K562 (cell line): ENCODE results near the gene HMGN1. TPM values are rescaled to one million over a fixed set of nuclear protein-coding genes. Genes with fewer than 3 reads are reported as not detected.

ENCODE experiments used
- CXXC5 ChIP-seq: fragments of 250-450 bp; sonication (Bioruptor Pico); IDR thresholded peaks from 2 replicates; pipeline ENCODE4 v1.8.0; 2022; ENCODE audit warnings: inconsistent platforms, mild to moderate bottlenecking, moderate library complexity
- HDAC2 ChIP-seq: fragments of 450-650 bp; IDR thresholded peaks from 2 replicates; pipeline ENCODE4 v1.6.1; 2016; ENCODE audit warnings: mild to moderate bottlenecking
- HMG20B ChIP-seq: fragments of 250-450 bp; sonication (Bioruptor Pico); IDR thresholded peaks from 2 replicates; pipeline ENCODE4 v1.5.0; 2021; ENCODE audit warnings: mild to moderate bottlenecking
- LARP7 ChIP-seq: fragments of 450-650 bp; IDR thresholded peaks from 2 replicates; pipeline ENCODE4 v1.6.1; 2016
- POLR2G ChIP-seq: fragments of 200-400 bp; formaldehyde crosslinking; IDR thresholded peaks from 2 replicates; pipeline ENCODE4 v1.6.1; 2017; ENCODE audit warnings: low read depth, mild to moderate bottlenecking, antibody characterized with exemption, low read length, moderate library complexity
- RNF2 ChIP-seq: sonication (generic); IDR thresholded peaks from 2 replicates; pipeline ENCODE4 v1.6.1; 2016
- SUPT5H ChIP-seq: fragments of 450-650 bp; IDR thresholded peaks from 2 replicates; pipeline ENCODE4 v1.6.1; 2016
- TCF3 ChIP-seq: sonication (generic); formaldehyde crosslinking; IDR thresholded peaks from 2 replicates; pipeline ENCODE4 v1.4.0; 2020; ENCODE audit warnings: mild to moderate bottlenecking, missing genetic modification reagents
- TGIF2 ChIP-seq: sonication (generic); formaldehyde crosslinking; IDR thresholded peaks from 2 replicates; pipeline ENCODE4 v1.8.1; 2022; ENCODE audit warnings: mild to moderate bottlenecking, missing genetic modification reagents, moderate library complexity
- ZBED1 ChIP-seq: IDR thresholded peaks from 2 replicates; pipeline ENCODE4 v1.6.1; 2014
- ZNF589 ChIP-seq: fragments of 200-800 bp; sonication (Bioruptor generic); IDR thresholded peaks from 2 replicates; pipeline ENCODE4 v1.6.1; 2016; ENCODE audit warnings: low read depth, missing genetic modification characterization, missing compliant biosample characterization
- polyA plus RNA-seq, 8 experiments: library from polyadenylated mRNA; depleted of rRNA in 4 of 8; stranded (reverse) in 5 of 8; unstranded in 3 of 8; fragments of >200 nt; fragmentation: Nextera tagmentation in 2 of 8; fragmentation: Illumina TruSeq in 1 of 8; extraction: Ambion mirVana in 2 of 8; extraction: Trizol in 1 of 8; gene quantifications; 2 replicates each; pipeline versions ENCODE4 v1.2.1 to v1.2.3, GENCODE V29; 2011 to 2014; ENCODE audit warnings: inconsistent platforms in 1 of 8, missing spikeins in 1 of 8
- total RNA-seq, 7 experiments: library from RNA; depleted of rRNA in 6 of 7; stranded (reverse); fragments of >200 nt in 6 of 7; fragmentation: Illumina TruSeq in 2 of 7; extraction: Trizol in 2 of 7; gene quantifications; 2 replicates each; pipeline versions ENCODE4 v1.2.1 to v1.2.3, GENCODE V29; 2011 to 2021; ENCODE audit warnings: low replicate concordance in 1 of 7
- TF ChIP-seq, protein P1 (sequence below): fragments of 150-350 bp; conservative IDR thresholded peaks from 2 replicates; pipeline ENCODE4 v1.6.1; 2014; ENCODE audit warnings: low read length
- TF ChIP-seq, protein P2 (sequence below): sonication (generic); IDR thresholded peaks from 2 replicates; pipeline ENCODE4 v1.6.1; 2016
- TF ChIP-seq, protein P3 (sequence below): fragments of 250-450 bp; sonication (Bioruptor Pico); IDR thresholded peaks from 2 replicates; pipeline ENCODE4 v1.8.0; 2022; ENCODE audit warnings: inconsistent platforms
- TF ChIP-seq, protein P4 (sequence below), 2 experiments: fragments of 450-650 bp; IDR thresholded peaks; 2 replicates each; pipeline ENCODE4 v1.6.1; 2018; ENCODE audit warnings: mild to moderate bottlenecking in 2 of 2, low read depth in 1 of 2; ENCODE audit not compliant: partially characterized antibody in 2 of 2

HMGN1 gene
- total and polyA plus RNA-seq, 9 of the 15 experiments (the other 6 are each of a cell fraction or from before 2014, with no cell fraction given), result 124 to 626 (median 498) TPM

DNA sequence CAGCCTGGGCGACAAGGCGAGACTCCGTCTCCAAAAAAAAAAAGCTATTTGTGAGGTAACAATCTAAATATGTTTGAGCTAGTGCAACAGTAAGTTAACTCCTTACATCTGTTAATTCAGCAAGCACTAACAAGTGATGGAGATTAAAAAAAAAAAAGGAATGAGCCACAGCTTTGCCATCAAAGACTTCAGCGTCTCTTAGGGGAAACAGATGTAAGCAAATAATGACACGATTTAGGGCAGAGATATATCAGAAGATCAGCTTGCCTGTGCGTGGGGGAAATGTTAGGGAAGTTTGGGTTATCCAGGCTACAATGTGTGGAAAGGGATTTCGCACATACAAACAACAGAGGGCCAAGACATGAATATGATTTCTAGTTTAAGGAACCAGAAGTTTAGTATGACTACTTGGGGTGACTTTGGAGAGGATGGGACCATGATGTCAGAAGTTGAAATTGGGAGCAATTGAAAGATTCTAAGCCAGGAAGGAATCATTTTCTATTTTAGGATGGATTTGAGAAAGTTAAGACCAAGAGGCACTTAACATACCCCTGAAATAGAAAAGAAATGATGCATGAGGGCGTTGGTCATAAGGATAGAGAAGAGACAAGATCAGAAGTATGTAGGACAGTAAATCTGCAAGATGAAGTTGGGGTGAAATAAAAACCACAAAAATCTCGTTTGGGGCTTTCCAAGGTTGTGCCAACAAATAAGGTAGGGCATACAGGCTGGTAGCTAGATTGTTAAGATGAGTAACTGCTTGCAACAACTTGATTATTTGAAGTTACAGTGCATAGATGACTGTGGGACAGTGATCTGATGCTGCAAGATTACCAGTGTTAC, 33.1 kb downstream of the HMGN1 start (continued):
- TF ChIP-seq, protein P1, sequence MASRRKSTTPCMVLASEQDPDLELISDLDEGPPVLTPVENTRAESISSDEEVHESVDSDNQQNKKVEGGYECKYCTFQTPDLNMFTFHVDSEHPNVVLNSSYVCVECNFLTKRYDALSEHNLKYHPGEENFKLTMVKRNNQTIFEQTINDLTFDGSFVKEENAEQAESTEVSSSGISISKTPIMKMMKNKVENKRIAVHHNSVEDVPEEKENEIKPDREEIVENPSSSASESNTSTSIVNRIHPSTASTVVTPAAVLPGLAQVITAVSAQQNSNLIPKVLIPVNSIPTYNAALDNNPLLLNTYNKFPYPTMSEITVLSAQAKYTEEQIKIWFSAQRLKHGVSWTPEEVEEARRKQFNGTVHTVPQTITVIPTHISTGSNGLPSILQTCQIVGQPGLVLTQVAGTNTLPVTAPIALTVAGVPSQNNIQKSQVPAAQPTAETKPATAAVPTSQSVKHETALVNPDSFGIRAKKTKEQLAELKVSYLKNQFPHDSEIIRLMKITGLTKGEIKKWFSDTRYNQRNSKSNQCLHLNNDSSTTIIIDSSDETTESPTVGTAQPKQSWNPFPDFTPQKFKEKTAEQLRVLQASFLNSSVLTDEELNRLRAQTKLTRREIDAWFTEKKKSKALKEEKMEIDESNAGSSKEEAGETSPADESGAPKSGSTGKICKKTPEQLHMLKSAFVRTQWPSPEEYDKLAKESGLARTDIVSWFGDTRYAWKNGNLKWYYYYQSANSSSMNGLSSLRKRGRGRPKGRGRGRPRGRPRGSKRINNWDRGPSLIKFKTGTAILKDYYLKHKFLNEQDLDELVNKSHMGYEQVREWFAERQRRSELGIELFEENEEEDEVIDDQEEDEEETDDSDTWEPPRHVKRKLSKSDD, result no peak
- TF ChIP-seq, protein P2, sequence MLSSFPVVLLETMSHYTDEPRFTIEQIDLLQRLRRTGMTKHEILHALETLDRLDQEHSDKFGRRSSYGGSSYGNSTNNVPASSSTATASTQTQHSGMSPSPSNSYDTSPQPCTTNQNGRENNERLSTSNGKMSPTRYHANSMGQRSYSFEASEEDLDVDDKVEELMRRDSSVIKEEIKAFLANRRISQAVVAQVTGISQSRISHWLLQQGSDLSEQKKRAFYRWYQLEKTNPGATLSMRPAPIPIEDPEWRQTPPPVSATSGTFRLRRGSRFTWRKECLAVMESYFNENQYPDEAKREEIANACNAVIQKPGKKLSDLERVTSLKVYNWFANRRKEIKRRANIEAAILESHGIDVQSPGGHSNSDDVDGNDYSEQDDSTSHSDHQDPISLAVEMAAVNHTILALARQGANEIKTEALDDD, result 0 out of 2 replicates have a peak, but pooled peaks have one; percentile 16
- TF ChIP-seq, protein P3, sequence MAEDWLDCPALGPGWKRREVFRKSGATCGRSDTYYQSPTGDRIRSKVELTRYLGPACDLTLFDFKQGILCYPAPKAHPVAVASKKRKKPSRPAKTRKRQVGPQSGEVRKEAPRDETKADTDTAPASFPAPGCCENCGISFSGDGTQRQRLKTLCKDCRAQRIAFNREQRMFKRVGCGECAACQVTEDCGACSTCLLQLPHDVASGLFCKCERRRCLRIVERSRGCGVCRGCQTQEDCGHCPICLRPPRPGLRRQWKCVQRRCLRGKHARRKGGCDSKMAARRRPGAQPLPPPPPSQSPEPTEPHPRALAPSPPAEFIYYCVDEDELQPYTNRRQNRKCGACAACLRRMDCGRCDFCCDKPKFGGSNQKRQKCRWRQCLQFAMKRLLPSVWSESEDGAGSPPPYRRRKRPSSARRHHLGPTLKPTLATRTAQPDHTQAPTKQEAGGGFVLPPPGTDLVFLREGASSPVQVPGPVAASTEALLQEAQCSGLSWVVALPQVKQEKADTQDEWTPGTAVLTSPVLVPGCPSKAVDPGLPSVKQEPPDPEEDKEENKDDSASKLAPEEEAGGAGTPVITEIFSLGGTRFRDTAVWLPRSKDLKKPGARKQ, result 0 out of 2 replicates have a peak, but pooled peaks have one; percentile 26
- TF ChIP-seq HMG20B (CRISPR knock-in tag), result no peak
- TF ChIP-seq, protein P4, sequence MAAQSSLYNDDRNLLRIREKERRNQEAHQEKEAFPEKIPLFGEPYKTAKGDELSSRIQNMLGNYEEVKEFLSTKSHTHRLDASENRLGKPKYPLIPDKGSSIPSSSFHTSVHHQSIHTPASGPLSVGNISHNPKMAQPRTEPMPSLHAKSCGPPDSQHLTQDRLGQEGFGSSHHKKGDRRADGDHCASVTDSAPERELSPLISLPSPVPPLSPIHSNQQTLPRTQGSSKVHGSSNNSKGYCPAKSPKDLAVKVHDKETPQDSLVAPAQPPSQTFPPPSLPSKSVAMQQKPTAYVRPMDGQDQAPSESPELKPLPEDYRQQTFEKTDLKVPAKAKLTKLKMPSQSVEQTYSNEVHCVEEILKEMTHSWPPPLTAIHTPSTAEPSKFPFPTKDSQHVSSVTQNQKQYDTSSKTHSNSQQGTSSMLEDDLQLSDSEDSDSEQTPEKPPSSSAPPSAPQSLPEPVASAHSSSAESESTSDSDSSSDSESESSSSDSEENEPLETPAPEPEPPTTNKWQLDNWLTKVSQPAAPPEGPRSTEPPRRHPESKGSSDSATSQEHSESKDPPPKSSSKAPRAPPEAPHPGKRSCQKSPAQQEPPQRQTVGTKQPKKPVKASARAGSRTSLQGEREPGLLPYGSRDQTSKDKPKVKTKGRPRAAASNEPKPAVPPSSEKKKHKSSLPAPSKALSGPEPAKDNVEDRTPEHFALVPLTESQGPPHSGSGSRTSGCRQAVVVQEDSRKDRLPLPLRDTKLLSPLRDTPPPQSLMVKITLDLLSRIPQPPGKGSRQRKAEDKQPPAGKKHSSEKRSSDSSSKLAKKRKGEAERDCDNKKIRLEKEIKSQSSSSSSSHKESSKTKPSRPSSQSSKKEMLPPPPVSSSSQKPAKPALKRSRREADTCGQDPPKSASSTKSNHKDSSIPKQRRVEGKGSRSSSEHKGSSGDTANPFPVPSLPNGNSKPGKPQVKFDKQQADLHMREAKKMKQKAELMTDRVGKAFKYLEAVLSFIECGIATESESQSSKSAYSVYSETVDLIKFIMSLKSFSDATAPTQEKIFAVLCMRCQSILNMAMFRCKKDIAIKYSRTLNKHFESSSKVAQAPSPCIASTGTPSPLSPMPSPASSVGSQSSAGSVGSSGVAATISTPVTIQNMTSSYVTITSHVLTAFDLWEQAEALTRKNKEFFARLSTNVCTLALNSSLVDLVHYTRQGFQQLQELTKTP (IDR thresholded peaks at IDR 0.05; ENCODE audit: low read depth in 1 of 2, partially characterized antibody in 2 of 2), result no peak
- TF ChIP-seq ZBED1, result no peak
- TF ChIP-seq SUPT5H, result no peak
- TF ChIP-seq CXXC5 (CRISPR knock-in tag), result 0 out of 2 replicates have a peak, but pooled peaks have one; percentile 21
- no peak for TF ChIP-seq LARP7
- TF ChIP-seq HDAC2, result 0 out of 2 replicates have a peak, but pooled peaks have one; percentile 23
- TF ChIP-seq ZNF589 (CRISPR knock-in tag), result 0 out of 2 replicates have a peak, but pooled peaks have one; percentile 27
- no peak for TF ChIP-seq POLR2G
- TF ChIP-seq TCF3 (CRISPR knock-in tag), result no peak
- no peak for TF ChIP-seq TGIF2 (CRISPR knock-in tag)
- TF ChIP-seq RNF2, result no peak
